Glutamatergic neuron (in vitro differentiated cells): ENCODE data around the gene CTCF. TPM values are rescaled to one million over a fixed set of nuclear protein-coding genes. Genes with fewer than 3 reads are reported as not detected.
A peak's percentile ranks its signal among the peaks of the same experiment; 100 is the strongest.

Experiments used
- DNase-seq: peaks from one replicate; pipeline ENCODE4 v3.0.0; 2022
- H3K27ac Mint-ChIP-seq: one replicate; pipeline ENCODE4 v1.8.0; 2020; ENCODE audit warnings: mild to moderate bottlenecking, mixed read lengths, inconsistent platforms; ENCODE audit not compliant: unreplicated experiment
- H3K27me3 Mint-ChIP-seq: one replicate; pipeline ENCODE4 v1.8.0; 2020; ENCODE audit warnings: mild to moderate bottlenecking, moderate library complexity, mixed read lengths, inconsistent platforms; ENCODE audit not compliant: unreplicated experiment
- H3K36me3 Mint-ChIP-seq: one replicate; pipeline ENCODE4 v1.8.0; 2020; ENCODE audit warnings: mild to moderate bottlenecking, mixed read lengths, inconsistent platforms; ENCODE audit not compliant: unreplicated experiment
- H3K4me1 Mint-ChIP-seq: one replicate; pipeline ENCODE4 v1.8.0; 2020; ENCODE audit warnings: mild to moderate bottlenecking, low read depth, mixed read lengths, inconsistent platforms; ENCODE audit not compliant: unreplicated experiment
- H3K4me3 Mint-ChIP-seq: one replicate; pipeline ENCODE4 v1.8.0; 2020; ENCODE audit warnings: mild to moderate bottlenecking, mixed read lengths, inconsistent platforms; ENCODE audit not compliant: unreplicated experiment
- H3K9me3 Mint-ChIP-seq: one replicate; pipeline ENCODE4 v1.8.0; 2020; ENCODE audit warnings: mild to moderate bottlenecking, moderate library complexity, mixed read lengths, inconsistent platforms; ENCODE audit not compliant: unreplicated experiment
- CTCF ChIP-seq: fragments of 200-600 bp; sonication (generic); IDR thresholded peaks from one replicate; pipeline ENCODE4 v1.5.0; 2021; ENCODE audit not compliant: partially characterized antibody, unreplicated experiment
- total RNA-seq: library from RNA; stranded (reverse); fragmentation: NEBNext Ultra II Directional; extraction: Animal tissue kit (Norgen Biotek cat#: 25700); gene quantifications from one replicate; pipeline ENCODE4 v1.2.1, GENCODE V29; 2021; ENCODE audit not compliant: unreplicated experiment

CTCF gene
- total RNA-seq, 1 donor from 2014 or later = 42.8 TPM

- H3K9me3 Mint-ChIP-seq = peaks cover 13% of the 10 kb centered on the region
- peaks cover 17% of the 10 kb centered on the region for H3K27me3 Mint-ChIP-seq
- H3K36me3 Mint-ChIP-seq = no peaks in the 10 kb centered on the region
- no peak overlapping the region for H3K4me3 Mint-ChIP-seq
- no peak overlapping the region for H3K27ac Mint-ChIP-seq
- no peak for TF ChIP-seq CTCF
- DNase-seq = no peak
- peaks cover 11% of the 10 kb centered on the region for H3K4me1 Mint-ChIP-seq
Measured at GRCh38 chr16:67548265-67549126, 13.8 kb upstream of the CTCF start.

GRCh38 chr16:67549240-67549639, 13.1 kb upstream of the CTCF start:
- TF ChIP-seq CTCF = no peak
- Mint-ChIP-seq H3K27ac (no peak overlapping the region), H3K36me3 (no peaks in the 10 kb centered on the region), H3K4me1 (peaks cover 11% of the 10 kb centered on the region), H3K9me3 (peaks cover 13% of the 10 kb centered on the region), H3K4me3 (no peak overlapping the region), H3K27me3 (peaks cover 15% of the 10 kb centered on the region)
- no peak for DNase-seq

- peaks cover 11% of the 10 kb centered on the region for H3K4me1 Mint-ChIP-seq
- TF ChIP-seq CTCF = no peak
- DNase-seq = no peak
- H3K36me3 Mint-ChIP-seq = no peaks in the 10 kb centered on the region
- H3K9me3 Mint-ChIP-seq = peaks cover 11% of the 10 kb centered on the region
- peak overlapping the region; percentile 12 for H3K27ac Mint-ChIP-seq
- peak overlapping the region; percentile 23 for H3K4me3 Mint-ChIP-seq
- peaks cover 12% of the 10 kb centered on the region for H3K27me3 Mint-ChIP-seq
Measured at GRCh38 chr16:67549936-67550335, 12.4 kb upstream of the CTCF start.

- Mint-ChIP-seq H3K9me3 (peaks cover 11% of the 10 kb centered on the region), H3K36me3 (no peaks in the 10 kb centered on the region), H3K27ac (no peak overlapping the region), H3K4me3 (no peak overlapping the region), H3K4me1 (peaks cover 11% of the 10 kb centered on the region), H3K27me3 (peaks cover 12% of the 10 kb centered on the region)
- no peak for DNase-seq
- TF ChIP-seq CTCF = no peak
Measured at GRCh38 chr16:67551091-67551490, 11.2 kb upstream of the CTCF start.

- H3K27me3 Mint-ChIP-seq = peaks cover 9% of the 10 kb centered on the region
- H3K4me3 Mint-ChIP-seq = peak overlapping the region; percentile 72
- peaks cover 10% of the 10 kb centered on the region for H3K9me3 Mint-ChIP-seq
- H3K36me3 Mint-ChIP-seq = no peaks in the 10 kb centered on the region
- no peak for TF ChIP-seq CTCF
- H3K4me1 Mint-ChIP-seq = peaks cover 10% of the 10 kb centered on the region
- DNase-seq = no peak
- H3K27ac Mint-ChIP-seq = peak overlapping the region; percentile 95
Measured at GRCh38 chr16:67551972-67552371, 10.4 kb upstream of the CTCF start.
